Glomerular visceral epithelial cell (primary cell): Measurements from ENCODE around the gene PPP1R9B.

Source experiments
- DNase-seq: peaks from one replicate; pipeline ENCODE4 v3.0.0-alpha.2; 2016; ENCODE audit errors: extremely low spot score

Gene PPP1R9B

DNA sequence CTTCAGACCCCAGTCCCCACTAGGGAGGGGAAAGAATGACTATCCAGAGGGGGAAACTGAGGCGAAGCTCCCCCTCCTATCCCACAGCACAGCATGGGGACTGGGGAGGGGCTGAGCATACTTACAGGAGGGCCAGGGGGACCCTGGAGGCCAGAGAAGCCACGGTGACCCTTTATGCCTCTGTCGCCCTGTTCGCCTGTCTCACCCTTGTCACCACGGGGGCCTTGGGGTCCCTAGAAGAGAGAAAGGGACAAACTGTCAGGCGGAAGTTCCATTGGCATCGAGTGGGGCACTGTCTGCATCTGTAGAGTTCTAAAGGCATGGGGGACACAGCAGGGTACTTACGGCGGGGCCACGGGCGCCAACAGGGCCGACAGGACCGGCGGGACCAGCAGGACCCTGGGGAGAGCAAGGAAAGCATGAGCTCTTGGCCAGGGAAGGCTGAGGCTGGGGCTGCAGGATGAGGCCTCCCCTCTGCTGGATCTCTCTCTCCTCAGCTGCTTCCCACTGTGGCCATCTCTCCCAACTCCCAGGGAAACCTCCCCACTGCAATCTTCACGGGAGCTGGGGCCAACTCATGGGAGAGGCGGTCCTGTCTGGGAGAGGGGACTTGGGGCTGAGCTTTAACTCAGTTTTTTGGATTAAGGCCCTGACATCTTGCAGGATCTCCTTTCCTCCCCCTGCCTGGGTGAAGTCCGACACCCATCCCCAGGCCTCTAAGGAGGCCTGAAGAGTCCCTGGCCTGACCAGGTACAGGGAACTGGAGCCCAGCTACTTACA lies 37.5 kb upstream of the PPP1R9B start:
- DNase-seq, result no peak

DNA sequence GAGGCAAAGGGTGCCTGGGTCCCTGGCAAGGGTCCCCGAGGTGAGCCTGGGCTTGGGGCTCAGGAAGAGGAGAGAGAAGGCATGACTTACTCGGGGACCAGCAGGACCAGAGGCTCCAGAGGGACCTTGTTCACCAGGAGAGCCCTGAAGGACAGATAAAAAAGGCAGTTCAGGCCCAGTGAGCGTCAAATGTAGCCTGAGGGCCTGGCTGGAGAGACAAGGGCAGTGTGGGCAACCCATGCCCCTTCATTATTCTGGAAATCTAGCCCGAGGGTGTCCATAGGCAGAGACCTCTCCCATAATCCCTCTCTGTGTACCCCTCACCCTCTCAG lies 36.9 kb upstream of the PPP1R9B start:
- DNase-seq, result no peak

DNA sequence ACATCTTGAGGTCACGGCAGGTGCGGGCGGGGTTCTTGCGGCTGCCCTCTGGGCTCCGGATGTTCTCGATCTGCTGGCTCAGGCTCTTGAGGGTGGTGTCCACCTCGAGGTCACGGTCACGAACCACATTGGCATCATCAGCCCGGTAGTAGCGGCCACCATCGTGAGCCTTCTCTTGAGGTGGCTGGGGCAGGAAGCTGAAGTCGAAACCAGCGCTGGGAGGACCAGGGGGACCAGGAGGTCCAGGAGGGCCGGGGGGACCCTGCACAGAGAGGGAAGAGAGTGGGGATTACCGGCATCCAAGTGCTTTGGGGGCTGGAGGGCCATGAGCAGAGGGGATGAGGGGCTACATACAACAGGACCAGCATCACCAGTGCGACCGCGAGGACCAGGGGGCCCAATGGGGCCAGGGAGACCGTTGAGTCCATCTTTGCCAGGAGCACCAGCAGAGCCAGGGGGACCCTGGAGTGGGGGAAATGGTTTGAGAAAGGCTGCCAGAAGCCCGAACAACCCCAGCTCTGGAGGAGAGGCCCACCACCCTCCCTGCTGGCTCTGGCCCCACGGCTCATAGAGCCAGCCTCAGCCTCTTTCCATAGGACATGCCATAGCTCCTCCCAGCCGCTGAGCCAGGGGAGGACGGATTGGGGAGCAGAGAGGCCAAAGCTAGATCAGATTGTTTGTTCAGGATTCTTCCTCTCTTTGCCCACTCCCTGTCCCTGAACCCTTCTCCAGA lies 36.4 kb upstream of the PPP1R9B start:
- DNase-seq, result no peak

DNA sequence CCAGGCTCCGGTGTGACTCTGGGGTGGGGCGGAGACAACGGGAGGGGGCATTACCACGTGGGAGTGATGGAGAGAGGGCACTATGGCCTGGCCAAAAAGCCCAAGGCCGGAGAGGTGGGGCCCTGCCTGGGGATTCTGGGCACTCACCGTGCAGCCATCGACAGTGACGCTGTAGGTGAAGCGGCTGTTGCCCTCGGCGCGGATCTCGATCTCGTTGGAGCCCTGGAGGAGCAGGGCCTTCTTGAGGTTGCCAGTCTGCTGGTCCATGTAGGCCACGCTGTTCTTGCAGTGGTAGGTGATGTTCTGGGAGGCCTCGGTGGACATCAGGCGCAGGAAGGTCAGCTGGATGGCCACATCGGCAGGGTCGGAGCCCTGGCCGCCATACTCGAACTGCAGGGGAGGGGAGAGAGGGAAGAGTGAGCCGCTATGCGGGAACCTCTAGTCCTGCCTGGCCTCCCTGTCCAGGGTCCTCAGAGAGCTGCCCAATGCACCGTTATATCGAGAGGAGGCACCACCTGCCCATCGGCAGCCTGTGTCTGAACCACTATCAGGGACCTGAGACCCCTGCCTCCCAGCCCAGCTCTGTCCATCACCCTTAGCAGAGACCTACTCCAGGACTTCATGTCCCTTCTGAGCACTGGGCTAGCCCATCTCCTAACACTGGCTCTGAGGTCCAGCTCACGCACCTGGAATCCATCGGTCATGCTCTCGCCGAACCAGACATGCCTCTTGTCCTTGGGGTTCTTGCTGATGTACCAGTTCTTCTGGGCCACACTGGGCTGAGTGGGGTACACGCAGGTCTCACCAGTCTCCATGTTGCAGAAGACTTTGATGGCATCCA lies 35.4 kb upstream of the PPP1R9B start:
- DNase-seq, result no peak

DNA sequence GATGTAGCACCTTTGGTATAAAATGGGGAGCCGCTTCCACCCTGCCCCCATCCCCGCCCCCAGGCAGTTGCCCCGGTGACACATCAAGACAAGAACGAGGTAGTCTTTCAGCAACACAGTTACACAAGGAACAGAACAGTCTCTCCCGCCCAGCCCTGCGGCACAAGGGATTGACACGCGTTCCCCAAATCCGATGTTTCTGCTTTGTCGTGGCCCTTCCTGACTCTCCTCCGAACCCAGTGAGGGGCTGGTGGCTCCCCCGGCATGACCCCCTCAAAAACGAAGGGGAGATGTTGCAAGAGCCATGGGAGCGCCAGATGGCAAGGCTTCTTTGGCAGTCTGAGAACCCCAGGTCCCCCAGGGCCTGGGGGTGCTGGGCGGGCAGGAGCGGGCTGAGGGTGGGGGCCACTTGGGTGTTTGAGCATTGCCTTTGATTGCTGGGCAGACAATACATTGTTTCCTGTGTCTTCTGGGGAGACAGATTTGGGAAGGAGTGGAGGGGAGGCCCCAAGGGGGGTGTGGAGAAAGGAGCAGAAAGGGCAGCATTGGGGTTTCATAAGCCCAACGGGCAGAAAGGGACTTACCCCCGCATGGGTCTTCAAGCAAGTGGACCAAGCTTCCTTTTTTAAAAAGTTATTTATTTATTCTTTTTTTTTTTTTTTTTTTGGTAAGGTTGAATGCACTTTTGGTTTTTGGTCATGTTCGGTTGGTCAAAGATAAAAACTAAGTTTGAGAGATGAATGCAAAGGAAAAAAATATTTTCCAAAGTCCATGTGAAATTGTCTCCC lies 34.3 kb upstream of the PPP1R9B start:
- no peak for DNase-seq

DNA sequence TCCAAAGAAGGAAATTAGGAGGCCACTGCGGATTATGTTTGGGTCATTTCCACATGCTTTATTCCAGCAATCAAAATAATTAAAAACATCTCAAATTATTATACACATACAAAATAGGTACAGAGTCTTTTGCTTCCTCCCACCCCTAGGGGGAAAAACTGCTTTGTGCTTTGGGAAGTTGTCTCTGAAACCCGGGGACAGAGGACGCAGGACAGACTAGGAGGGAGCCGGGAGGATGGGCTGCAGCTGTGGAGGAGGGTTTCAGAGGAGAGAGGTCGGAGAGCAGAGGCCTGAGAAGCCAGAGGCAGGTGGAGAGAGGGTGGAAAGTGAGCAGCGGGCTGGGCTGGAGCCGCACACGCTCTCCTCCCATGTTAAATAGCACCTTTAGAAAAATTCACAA lies 33.6 kb upstream of the PPP1R9B start:
- no peak for DNase-seq

DNA sequence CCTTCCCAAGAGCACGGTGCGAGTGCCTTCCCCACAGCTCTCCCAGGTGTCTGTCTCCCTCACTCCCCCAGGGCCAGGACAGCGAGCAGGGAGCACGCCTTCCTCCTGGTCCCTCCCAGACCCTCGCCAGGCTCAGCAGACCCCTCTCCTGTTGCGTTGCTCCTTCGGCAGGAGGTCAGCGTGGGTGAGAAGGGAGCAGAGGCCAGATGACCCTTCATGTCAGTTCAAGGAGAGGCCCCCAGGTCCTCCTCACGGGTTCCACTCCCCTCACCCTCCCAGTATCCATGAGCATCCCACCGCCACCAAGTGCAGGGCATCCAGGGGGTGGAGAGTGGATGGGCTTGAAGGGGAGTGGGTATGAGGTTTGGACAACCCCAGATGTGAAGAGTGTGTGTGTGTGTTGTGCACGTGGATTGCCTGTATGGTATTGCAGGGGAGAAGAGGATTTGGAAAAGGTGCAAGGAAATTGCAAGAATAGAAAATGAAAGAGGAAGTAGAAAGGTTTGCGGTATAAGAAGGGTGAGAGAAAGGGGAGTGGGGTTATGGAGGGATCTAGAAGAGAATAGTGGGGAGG lies 33.0 kb upstream of the PPP1R9B start:
- DNase-seq, result no peak

DNA sequence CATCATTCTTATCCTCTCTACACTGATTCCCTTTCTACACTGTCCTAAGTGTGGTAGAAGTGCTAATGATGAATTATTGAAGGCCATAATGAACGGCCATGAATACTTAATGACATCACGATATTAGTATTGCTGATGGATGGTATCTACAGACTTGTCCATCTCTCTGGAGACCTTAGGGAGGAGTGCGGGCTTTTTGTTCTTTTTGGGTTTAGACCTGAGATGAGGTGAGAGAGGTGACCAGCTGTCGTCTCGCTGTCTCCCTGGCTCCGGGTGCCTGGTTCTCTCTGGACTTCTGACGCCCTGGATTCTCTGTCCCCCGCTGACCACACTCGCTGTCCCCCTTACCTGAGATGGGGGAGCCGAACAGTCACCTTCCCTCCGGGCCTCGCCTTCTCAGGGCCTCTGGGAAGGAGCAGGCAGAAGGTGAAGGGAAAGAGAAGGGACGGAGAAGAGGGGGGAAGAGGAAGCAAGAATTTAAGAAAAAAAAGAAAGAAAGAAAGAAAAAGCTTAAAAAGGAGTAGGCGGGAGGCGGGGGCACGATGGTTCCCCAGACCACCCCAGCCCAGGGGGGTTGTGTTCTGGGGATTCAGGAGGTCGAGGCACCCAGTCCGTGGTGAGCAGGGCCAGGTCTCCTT lies 32.4 kb upstream of the PPP1R9B start:
- no peak for DNase-seq

DNA sequence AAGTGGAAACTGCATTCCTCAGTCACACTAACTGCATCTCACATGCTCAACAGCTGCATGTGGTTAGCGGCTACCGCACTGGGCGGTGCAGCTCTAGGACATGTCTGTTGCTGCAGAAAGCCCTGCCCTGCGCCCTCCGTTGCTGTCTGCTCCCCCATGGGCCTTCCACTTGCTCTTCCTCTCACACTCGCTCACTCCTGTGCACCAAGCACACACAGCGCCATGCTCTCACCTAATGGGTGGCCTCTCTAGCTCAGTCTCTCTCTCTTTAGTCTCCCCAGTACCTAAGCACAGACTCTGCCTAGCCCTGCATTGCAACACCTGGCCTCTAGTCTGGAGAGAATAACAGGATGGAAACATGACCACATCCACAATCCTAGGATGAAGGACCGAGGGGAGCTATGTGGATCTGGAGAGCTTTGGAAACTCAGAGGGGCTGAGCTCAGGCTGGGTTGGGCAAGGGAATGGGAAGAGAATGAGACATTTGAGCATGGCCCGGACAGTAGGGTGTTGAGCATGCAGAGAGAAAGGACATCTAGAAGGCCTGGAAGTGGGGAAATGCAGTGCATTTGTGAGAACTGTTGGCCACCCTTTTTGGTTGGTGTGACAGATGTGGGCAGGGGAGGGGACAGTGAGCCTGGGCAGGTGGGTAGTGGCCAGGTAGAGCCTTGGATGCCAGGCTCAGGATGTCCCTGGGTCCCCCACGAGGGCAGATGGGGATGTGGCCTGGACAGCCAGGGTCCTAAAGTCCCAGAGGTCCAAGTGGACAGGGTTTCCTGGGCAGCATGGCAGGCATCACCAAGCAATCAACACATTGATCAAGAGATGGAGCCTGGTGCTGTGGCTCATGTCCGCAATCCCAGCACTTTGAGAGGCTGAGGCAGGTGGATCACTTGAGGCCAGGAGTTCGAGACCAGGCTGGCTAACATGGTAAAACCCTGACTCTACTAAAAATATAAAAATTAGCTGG lies 31.4 kb upstream of the PPP1R9B start:
- DNase-seq, result no peak

DNA sequence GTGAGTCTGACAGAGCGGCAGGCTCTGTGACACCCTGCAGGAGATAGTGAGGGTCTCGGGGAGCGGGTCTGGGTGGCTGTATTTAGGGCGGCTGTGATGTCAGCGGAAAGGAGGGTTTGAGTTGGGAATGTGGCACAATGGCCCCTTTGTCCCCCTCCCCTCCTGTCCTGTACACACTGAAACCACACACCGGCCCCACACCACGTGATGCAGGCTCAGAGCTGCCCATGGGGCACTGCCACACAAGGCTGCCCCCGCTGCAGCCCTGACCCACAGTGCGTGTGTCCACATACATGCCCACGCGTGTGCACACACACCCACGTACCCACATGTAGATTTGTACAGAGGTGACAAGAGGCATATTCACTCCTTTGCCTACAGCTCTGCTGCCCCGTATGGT lies 30.7 kb upstream of the PPP1R9B start:
- no peak for DNase-seq

DNA sequence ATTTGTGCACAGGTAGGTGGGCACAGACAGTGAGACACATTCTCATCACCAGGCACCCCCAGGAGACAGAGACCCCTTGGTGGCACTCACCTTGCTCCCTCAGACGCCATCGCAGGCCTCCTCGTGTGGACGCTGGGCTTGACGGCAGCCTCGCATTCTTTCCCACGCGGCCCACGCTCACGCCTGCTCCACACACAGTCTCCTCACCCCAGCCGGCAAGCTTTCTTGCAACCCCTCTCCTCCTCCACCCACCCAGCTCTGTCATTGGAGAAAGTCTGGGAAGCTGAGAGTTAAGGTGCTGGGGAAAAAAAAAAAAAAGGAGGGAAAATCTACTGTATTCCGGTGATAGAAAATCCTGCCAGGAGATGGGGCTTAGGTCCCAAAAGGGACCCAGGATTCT lies 30.1 kb upstream of the PPP1R9B start:
- DNase-seq, result no peak

DNA sequence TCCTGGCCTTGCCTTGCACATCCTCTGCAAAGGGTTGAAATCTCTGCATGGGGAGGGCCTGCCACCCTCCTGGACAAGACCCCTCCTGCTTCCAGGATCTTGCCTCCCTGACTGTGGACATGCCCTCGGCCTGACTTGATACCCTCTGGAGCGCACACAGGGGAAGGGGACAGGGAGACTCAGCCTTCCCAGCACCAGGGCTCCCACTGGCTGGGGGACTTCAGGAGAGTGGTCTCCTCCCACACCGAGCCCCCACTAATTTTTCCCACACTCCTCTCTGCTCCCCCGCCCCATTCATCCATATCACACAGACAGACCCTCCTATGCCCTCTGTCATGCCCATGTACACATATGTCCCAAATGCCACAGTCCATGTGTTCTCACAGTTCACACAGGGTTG lies 29.6 kb upstream of the PPP1R9B start:
- no peak for DNase-seq

DNA sequence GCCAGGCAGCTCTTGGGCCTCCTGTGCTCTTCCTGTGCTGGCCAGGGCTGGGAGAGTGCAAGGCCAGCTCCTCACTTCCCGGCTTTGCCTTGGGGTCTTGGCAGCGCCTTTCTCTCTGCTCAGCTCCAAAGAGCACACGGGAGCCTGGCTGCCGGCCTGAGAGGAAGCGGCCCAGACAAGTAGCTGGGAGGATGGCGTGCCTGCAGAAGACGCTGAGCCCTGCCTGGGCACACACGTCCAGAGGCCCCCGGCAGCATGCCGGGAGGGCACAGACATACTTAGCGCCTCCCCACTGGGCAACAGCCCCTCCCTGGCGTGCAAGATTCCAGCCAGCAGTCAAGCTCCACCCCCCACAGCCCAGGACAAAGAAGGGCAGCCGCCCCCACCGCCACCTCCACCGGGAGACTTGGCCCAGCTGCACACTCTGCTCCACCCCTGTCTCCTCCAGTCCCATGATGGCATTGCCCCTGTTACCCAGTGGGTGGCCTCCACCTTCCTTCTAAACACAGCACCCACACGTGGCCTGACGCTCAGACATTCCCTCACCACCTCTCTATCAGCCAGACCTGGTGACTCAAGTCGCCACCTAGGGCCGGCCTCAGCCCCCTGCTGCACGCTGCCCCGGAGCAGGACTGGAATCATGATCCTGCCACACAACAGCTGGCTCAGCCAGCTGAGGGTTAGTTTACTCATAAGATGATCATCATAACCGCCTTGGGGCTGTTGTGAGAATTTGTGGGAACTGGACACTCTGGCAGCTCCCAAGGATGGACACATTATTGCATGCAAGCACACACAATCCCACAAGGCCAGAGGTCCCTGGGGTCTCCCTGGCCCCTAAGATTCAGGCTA lies 27.7 kb upstream of the PPP1R9B start:
- peak; percentile 99 for DNase-seq

DNA sequence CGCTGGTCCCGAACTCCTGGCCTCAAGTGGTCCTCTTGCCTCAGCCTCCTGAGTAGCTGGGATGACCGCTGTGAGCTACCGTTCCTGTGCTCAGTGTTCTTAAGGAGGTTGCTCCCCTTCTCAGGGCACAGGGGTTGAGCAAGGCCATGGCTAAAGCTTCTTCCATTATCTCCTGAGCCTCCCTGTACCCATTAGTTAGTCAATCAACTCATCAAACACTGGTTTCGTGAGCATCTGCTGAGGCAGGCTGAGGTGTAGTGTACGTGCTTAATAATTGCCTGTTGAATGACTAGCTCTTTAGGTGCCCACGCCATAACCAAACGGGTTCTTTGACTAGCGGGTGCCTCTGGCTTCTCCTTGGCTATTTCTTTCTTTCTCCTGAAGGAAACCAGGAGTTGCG lies 27.0 kb upstream of the PPP1R9B start:
- no peak for DNase-seq

DNA sequence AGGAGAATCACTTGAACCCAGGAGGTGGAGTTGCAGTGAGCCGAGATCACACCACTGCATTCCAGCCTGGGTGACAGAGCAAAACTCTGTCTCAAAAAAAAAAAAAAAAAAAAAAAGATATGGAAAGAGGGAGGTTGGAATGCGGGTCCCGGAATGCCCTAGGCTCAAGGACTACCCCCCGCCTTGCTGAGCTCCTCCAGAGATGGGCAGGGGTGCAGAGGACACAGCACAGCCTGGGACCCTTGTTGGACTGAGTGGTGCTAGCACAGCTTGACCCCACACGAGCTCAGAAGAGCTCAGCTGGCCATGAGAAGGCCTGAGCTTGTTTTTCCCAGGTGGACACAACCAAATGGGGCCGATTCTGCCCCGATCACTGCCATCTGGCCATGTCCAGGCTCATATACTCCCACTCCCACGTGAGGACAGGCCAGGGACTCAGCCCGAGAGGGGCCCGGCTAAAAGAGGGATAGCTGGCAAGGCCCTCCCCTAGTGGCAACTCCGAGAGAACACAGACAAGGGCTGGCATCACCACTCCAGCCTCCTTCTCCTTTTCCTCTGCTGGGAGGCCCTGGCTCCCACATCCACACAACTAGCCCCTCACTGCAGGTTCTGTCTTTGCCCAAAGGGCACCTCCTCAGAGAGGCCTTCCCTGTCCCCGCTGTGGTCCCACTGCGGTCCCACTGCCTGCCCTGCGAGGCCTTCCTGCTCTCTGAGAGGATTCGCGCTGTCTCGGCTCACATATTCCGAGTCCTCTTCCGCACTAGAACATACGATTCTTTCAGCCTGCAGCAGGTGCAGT lies 26.3 kb upstream of the PPP1R9B start:
- DNase-seq, result no peak

DNA sequence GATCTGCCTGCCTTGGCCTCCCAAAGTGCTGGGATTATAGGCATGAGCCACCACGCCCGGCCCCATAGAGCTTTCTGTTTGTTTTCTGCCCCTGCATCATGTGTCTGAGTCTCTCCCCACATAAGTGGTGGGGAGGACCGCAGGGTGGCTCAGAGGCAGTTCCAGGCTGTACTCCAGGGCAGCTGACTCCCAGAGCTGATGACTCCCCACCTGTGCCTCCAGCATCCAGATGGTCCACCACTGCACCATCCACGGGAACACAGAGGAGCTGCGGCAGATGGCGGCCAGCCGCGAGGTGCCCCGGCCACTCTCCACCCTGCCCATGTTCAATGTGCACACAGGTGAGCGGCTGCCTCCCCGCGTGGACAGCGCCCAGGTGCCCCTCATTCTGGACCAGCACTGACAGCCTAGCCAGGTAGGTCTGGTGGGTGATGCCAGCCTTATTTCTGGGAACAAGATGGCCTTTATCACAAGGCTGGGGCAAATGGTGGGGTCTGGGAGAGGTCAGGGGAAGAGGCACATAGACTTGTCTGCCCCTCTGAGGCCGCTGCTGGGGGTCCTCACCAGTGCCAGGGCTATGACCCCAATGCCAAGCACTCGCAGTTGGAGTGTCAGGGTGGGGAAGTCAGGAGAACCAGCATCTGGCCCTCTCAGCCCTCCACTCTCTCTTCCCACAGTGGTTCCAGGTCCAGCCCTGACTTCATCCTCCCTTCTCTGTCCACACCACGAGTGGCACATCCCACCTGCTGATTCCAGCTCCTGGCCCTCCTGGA lies 24.7 kb upstream of the PPP1R9B start:
- no peak for DNase-seq

DNA sequence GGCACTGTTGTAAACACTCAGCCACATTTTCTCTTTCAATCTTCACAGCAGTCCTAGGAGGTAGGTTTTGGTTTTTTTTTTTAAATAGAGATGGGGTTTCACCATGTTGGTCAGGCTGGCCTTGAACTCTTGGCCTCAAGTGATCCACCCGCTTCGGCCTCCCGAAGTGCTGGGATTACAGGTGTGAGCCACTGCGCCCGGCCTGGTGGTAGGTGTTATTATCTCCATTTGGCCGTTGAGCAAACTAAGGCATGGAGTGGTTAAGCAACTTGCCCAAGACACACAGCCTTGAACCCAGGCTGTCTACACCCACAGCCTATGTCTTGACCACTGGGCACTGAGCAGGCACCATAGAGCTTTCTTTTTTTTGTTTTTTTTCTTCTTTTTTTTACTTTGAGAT lies 24.0 kb upstream of the PPP1R9B start:
- DNase-seq, result no peak
